Endothelial cell of umbilical vein (primary cell): ENCODE data around the gene GATA1.

ENCODE experiments used
- EZH2 ChIP-seq: IDR thresholded peaks from 2 replicates; pipeline ENCODE4 v1.6.1; 2012; ENCODE audit warnings: borderline replicate concordance, low read depth, mild to moderate bottlenecking, moderate library complexity, low read length, inconsistent platforms; ENCODE audit not compliant: severe bottlenecking
- FOS ChIP-seq: IDR thresholded peaks from 2 replicates; pipeline ENCODE4 v1.6.1; 2011; ENCODE audit warnings: mild to moderate bottlenecking, low read length, moderate library complexity, borderline replicate concordance; ENCODE audit not compliant: insufficient read depth
- GATA2 ChIP-seq: IDR thresholded peaks from 2 replicates; pipeline ENCODE4 v1.7.0; 2011; ENCODE audit warnings: low read depth, mild to moderate bottlenecking, moderate library complexity, mixed read lengths, low read length; ENCODE audit not compliant: insufficient read length, insufficient read depth
- MYC ChIP-seq: IDR thresholded peaks from one replicate; pipeline ENCODE4 v1.6.1; 2011; ENCODE audit warnings: mild to moderate bottlenecking, low read depth, low read length
- POLR2A ChIP-seq: IDR thresholded peaks from 2 replicates; pipeline ENCODE4 v1.6.1; 2012; ENCODE audit warnings: low read depth, mild to moderate bottlenecking, control low read depth, low read length
- POLR2AphosphoS5 ChIP-seq: IDR thresholded peaks from 2 replicates; pipeline ENCODE4 v1.6.1; 2012; ENCODE audit warnings: low read depth, mild to moderate bottlenecking, control low read depth, low read length, moderate library complexity; ENCODE audit not compliant: insufficient read depth
- TF ChIP-seq, protein P1 (sequence below), 2 donors: IDR thresholded peaks; 1 replicate in 1 of 2; 2 replicates in 1 of 2; pipeline ENCODE4 v1.5.1; 2011; ENCODE audit warnings: low read length in 2 of 2, mild to moderate bottlenecking in 2 of 2, moderate library complexity in 2 of 2, control low read depth in 1 of 2, inconsistent platforms in 1 of 2, low read depth in 1 of 2; ENCODE audit not compliant: insufficient read depth in 1 of 2; ENCODE audit errors: extremely low read depth in 1 of 2
- TF ChIP-seq, protein P2 (sequence below): IDR thresholded peaks from 2 replicates; pipeline ENCODE4 v1.6.1; 2011; ENCODE audit not compliant: insufficient read depth, insufficient read length

DNA sequence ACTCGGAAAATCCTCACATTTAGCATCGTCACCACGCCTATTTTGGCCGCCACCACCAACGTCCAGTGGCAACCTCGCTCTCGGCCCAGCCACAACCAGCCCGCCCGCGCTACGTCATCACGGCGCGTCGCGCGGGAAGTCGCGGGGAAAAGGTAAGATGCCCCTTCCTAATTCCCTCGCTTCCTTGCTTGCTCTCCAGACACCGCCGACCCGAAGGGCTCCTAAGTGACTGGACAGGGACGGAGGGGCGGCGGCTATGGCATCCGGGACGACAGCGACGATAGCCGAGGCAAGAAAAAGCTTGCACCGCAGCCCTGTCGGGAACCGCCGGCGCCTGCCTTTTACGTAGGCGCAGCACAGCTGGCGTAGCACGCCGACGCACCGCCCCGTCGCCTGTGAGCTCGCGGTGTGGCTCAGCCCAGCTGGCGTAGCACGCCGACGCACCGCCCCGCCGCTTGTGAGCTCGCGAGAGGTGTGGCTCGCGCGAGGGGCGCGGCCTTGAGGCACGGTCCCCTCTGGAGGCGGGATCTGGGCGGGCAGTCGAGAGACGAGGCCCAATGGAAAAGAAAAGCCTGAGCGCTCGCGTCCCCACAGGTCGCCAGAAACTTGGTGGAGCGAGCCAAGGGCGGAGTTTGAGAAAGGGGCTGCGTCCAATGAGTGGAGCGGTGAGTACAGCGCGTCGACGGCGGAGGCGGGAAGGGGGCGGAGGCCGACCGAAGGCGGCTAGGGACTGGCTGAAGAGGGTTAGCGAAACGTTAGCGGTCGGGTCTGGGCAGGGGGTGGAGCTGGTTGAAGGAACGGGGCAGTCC is 15.1 kb downstream of the GATA1 start, which contains the start of gene HDAC6:
- TF ChIP-seq POLR2A (no peak), EZH2 (no peak), FOS (no peak), POLR2AphosphoS5 (no peak), MYC (no peak), GATA2 (no peak)
- TF ChIP-seq, protein P1, sequence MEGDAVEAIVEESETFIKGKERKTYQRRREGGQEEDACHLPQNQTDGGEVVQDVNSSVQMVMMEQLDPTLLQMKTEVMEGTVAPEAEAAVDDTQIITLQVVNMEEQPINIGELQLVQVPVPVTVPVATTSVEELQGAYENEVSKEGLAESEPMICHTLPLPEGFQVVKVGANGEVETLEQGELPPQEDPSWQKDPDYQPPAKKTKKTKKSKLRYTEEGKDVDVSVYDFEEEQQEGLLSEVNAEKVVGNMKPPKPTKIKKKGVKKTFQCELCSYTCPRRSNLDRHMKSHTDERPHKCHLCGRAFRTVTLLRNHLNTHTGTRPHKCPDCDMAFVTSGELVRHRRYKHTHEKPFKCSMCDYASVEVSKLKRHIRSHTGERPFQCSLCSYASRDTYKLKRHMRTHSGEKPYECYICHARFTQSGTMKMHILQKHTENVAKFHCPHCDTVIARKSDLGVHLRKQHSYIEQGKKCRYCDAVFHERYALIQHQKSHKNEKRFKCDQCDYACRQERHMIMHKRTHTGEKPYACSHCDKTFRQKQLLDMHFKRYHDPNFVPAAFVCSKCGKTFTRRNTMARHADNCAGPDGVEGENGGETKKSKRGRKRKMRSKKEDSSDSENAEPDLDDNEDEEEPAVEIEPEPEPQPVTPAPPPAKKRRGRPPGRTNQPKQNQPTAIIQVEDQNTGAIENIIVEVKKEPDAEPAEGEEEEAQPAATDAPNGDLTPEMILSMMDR (IDR thresholded peaks at IDR 0.05; ENCODE audit: extremely low read depth in 1 of 2, insufficient read depth in 1 of 2, low read depth in 1 of 2, low read length in 2 of 2): no peak
- TF ChIP-seq, protein P2, sequence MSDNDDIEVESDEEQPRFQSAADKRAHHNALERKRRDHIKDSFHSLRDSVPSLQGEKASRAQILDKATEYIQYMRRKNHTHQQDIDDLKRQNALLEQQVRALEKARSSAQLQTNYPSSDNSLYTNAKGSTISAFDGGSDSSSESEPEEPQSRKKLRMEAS: no peak
